WTC11 (cell line): ENCODE results near the gene TBL1X. TPM values are rescaled to one million over a fixed set of nuclear protein-coding genes. Genes with fewer than 3 reads are reported as not detected.

Experiments
- ATAC-seq: fragments of 200-7000 bp; cut with Tn5 transposase; 2 replicates; pipeline ENCODE4 v1.10.0; 2021; ENCODE audit warnings: mild to moderate bottlenecking, moderate library complexity
- CTCF ChIA-PET: fragments of 300-600 bp; sonication (Branson Sonifier 250); formaldehyde crosslinking; loops from one replicate; lab custom pipeline; 2021; ENCODE audit warnings: antibody characterized with exemption; lab: Charles Lee
- POLR2A ChIA-PET: fragments of 350-600 bp; sonication (Branson Sonifier 250); formaldehyde crosslinking; loops from one replicate; lab custom pipeline; 2021; ENCODE audit warnings: antibody characterized with exemption; lab: Charles Lee
- DNase-seq: peaks from one replicate; pipeline ENCODE4 v3.0.0; 2021; ENCODE audit warnings: low spot score
- H3K27ac Mint-ChIP-seq: 2 replicates; pipeline ENCODE4 v1.8.0; 2021; ENCODE audit warnings: mixed read lengths
- H3K27me3 Mint-ChIP-seq: 2 replicates; pipeline ENCODE4 v1.8.0; 2021; ENCODE audit warnings: low read depth, mild to moderate bottlenecking, moderate library complexity, mixed read lengths
- H3K36me3 Mint-ChIP-seq: 2 replicates; pipeline ENCODE4 v1.8.0; 2021; ENCODE audit warnings: mixed read lengths
- H3K4me1 Mint-ChIP-seq: 2 replicates; pipeline ENCODE4 v1.8.0; 2022; ENCODE audit warnings: mixed read lengths
- H3K4me3 Mint-ChIP-seq: 2 replicates; pipeline ENCODE4 v1.8.0; 2021; ENCODE audit warnings: mild to moderate bottlenecking, moderate library complexity, mixed read lengths
- H3K9me3 Mint-ChIP-seq: 2 replicates; pipeline ENCODE4 v1.8.0; 2021; ENCODE audit warnings: mixed read lengths
- ATF2 ChIP-seq: sonication (generic); formaldehyde crosslinking; IDR thresholded peaks from 2 replicates; pipeline ENCODE4 v1.8.1; 2022; ENCODE audit warnings: low read depth, missing genetic modification reagents, borderline replicate concordance
- ATF6 ChIP-seq: sonication (generic); formaldehyde crosslinking; IDR thresholded peaks from 2 replicates; pipeline ENCODE4 v1.8.1; 2023; ENCODE audit warnings: mild to moderate bottlenecking, missing genetic modification reagents
- CTCF ChIP-seq: fragments of 200-600 bp; IDR thresholded peaks from 2 replicates; pipeline ENCODE4 v1.8.0; 2022; ENCODE audit warnings: antibody characterized with exemption
- EMX1 ChIP-seq: fragments of 250-450 bp; sonication (Bioruptor Pico); IDR thresholded peaks from 2 replicates; pipeline ENCODE4 v1.8.0; 2021; ENCODE audit warnings: mild to moderate bottlenecking
- FOXJ3 ChIP-seq: sonication (generic); formaldehyde crosslinking; IDR thresholded peaks from 2 replicates; pipeline ENCODE4 v1.9.0; 2021; ENCODE audit warnings: missing genetic modification reagents, mild to moderate bottlenecking, borderline replicate concordance
- NR1H2 ChIP-seq: sonication (generic); formaldehyde crosslinking; IDR thresholded peaks from 2 replicates; pipeline ENCODE4 v1.9.0; 2021; ENCODE audit warnings: mild to moderate bottlenecking, moderate library complexity, missing genetic modification reagents
- PREB ChIP-seq: sonication (generic); formaldehyde crosslinking; IDR thresholded peaks from 2 replicates; pipeline ENCODE4 v1.8.1; 2022; ENCODE audit warnings: mild to moderate bottlenecking, missing genetic modification reagents, moderate library complexity, borderline replicate concordance
- RORB ChIP-seq: fragments of 250-450 bp; sonication (Bioruptor Pico); IDR thresholded peaks from 2 replicates; pipeline ENCODE4 v1.9.0; 2021; ENCODE audit warnings: mild to moderate bottlenecking
- SMAD4 ChIP-seq: sonication (generic); formaldehyde crosslinking; IDR thresholded peaks from 2 replicates; pipeline ENCODE4 v1.8.0; 2022; ENCODE audit warnings: mild to moderate bottlenecking, missing genetic modification reagents
- TP53 ChIP-seq: sonication (generic); formaldehyde crosslinking; IDR thresholded peaks from 2 replicates; pipeline ENCODE4 v1.8.1; 2023; ENCODE audit warnings: mild to moderate bottlenecking, missing genetic modification reagents
- USF2 ChIP-seq: sonication (generic); formaldehyde crosslinking; IDR thresholded peaks from 2 replicates; pipeline ENCODE4 v1.8.1; 2023; ENCODE audit warnings: mild to moderate bottlenecking, missing genetic modification reagents, moderate library complexity
- ZBTB21 ChIP-seq: sonication (generic); formaldehyde crosslinking; IDR thresholded peaks from 2 replicates; pipeline ENCODE4 v1.8.1; 2023; ENCODE audit warnings: mild to moderate bottlenecking, missing genetic modification reagents, borderline replicate concordance
- ZNF232 ChIP-seq: sonication (generic); formaldehyde crosslinking; IDR thresholded peaks from 2 replicates; pipeline ENCODE4 v1.8.0; 2022; ENCODE audit warnings: mild to moderate bottlenecking, missing genetic modification reagents
- ZNF263 ChIP-seq: sonication (generic); formaldehyde crosslinking; IDR thresholded peaks from 2 replicates; pipeline ENCODE4 v1.8.1; 2022; ENCODE audit warnings: low read depth, mild to moderate bottlenecking, moderate library complexity, missing genetic modification reagents
- ZNF396 ChIP-seq: fragments of 250-450 bp; sonication (Bioruptor Pico); IDR thresholded peaks from 2 replicates; pipeline ENCODE4 v1.8.0; 2021; ENCODE audit warnings: mild to moderate bottlenecking, moderate library complexity, borderline replicate concordance
- ZNF425 ChIP-seq: fragments of 250-450 bp; sonication (Bioruptor Pico); conservative IDR thresholded peaks from 2 replicates; pipeline ENCODE4 v1.9.0; 2021; ENCODE audit warnings: mild to moderate bottlenecking
- total RNA-seq: library from RNA; stranded (reverse); gene quantifications from 3 replicates; pipeline ENCODE4 v1.2.3, GENCODE V29; 2021
- TF ChIP-seq, protein P1 (sequence below): sonication (generic); formaldehyde crosslinking; IDR thresholded peaks from 2 replicates; pipeline ENCODE4 v1.8.0; 2022; ENCODE audit warnings: mild to moderate bottlenecking, missing genetic modification reagents

TBL1X gene
- total RNA-seq, 1 experiment from 2014 or later, result 27.7 TPM

- ATAC-seq (no peak), DNase-seq (no peak)
- H3K4me1 Mint-ChIP-seq, result peaks cover 7% of the 10 kb centered on the region
- TF ChIP-seq USF2 (CRISPR knock-in tag) (no peak), CTCF (no peak), EMX1 (no peak), ZNF263 (CRISPR knock-in tag) (no peak), FOXJ3 (CRISPR knock-in tag) (no peak), ZBTB21 (no peak), ATF6 (CRISPR knock-in tag) (no peak), TP53 (CRISPR knock-in tag) (no peak), RORB (CRISPR knock-in tag) (no peak), NR1H2 (no peak), PREB (CRISPR knock-in tag) (no peak), ZNF396 (CRISPR knock-in tag) (no peak), SMAD4 (CRISPR knock-in tag) (no peak), ATF2 (CRISPR knock-in tag) (no peak), ZNF232 (CRISPR knock-in tag) (no peak), ZNF425 (CRISPR knock-in tag) (no peak)
- TF ChIP-seq, protein P1, sequence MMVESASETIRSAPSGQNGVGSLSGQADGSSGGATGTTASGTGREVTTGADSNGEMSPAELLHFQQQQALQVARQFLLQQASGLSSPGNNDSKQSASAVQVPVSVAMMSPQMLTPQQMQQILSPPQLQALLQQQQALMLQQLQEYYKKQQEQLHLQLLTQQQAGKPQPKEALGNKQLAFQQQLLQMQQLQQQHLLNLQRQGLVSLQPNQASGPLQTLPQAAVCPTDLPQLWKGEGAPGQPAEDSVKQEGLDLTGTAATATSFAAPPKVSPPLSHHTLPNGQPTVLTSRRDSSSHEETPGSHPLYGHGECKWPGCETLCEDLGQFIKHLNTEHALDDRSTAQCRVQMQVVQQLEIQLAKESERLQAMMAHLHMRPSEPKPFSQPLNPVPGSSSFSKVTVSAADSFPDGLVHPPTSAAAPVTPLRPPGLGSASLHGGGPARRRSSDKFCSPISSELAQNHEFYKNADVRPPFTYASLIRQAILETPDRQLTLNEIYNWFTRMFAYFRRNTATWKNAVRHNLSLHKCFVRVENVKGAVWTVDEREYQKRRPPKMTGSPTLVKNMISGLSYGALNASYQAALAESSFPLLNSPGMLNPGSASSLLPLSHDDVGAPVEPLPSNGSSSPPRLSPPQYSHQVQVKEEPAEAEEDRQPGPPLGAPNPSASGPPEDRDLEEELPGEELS, result no peak
- no peaks in the 10 kb centered on the region for H3K27me3 Mint-ChIP-seq
- peaks cover 1% of the 10 kb centered on the region; the same call in 1 of the 2 replicates for H3K36me3 Mint-ChIP-seq
- POLR2A ChIA-PET, result no interaction called here
- H3K4me3 Mint-ChIP-seq, result no peak overlapping the region
- no peak overlapping the region for H3K27ac Mint-ChIP-seq
- CTCF ChIA-PET, result no interaction called here
- H3K9me3 Mint-ChIP-seq, result peaks cover 1% of the 10 kb centered on the region; the same call in 1 of the 2 replicates
These were observed 33.6 kb upstream of the TBL1X start for GRCh38 chrX:9431281-9431680.
